GM18870 (cell line): Measurements from ENCODE around the gene YRDC.

Experiments used
- ATAC-seq: cut with Tn5 transposase; IDR thresholded peaks from one replicate; pipeline ENCODE4 v1.9.1; 2021; ENCODE audit warnings: moderate library complexity; ENCODE audit not compliant: unreplicated experiment

YRDC gene

GRCh38 chr1:37822906-37823815, 15.2 kb upstream of the YRDC start:
- no peak for ATAC-seq

GRCh38 chr1:37821481-37821880, 13.5 kb upstream of the YRDC start:
- no peak for ATAC-seq

- ATAC-seq, result no peak
Observed at GRCh38 chr1:37817481-37817880, 9.5 kb upstream of the YRDC start.

DNA sequence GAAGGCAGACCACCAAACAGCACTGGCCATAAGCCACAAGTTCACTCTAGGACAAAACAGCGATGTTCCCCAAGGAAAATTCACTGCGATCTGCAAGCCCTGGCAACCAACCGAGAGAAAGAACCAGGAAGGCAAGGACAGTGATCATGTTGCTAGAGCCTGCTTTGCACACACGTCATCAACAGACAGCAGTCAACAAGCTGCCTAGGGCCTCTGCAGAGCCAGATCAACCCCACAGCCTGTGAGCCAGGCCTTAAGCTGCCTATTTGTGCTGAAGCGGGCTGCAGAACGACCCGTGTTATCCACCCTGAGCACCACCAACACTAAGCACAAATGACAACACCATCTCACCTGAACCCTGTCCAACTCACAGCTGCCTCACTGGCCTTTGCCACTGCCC, 6.2 kb upstream of the YRDC start:
- no peak for ATAC-seq

GRCh38 chr1:37813529-37814145, 5.6 kb upstream of the YRDC start:
- no peak for ATAC-seq

GRCh38 chr1:37811027-37811655, 3.1 kb upstream of the YRDC start:
- no peak for ATAC-seq

GRCh38 chr1:37809942-37810341, 1.9 kb upstream of the YRDC start:
- no peak for ATAC-seq

GRCh38 chr1:37808369-37809319, 636 bp upstream of the YRDC start:
- peak; percentile 15 for ATAC-seq

DNA sequence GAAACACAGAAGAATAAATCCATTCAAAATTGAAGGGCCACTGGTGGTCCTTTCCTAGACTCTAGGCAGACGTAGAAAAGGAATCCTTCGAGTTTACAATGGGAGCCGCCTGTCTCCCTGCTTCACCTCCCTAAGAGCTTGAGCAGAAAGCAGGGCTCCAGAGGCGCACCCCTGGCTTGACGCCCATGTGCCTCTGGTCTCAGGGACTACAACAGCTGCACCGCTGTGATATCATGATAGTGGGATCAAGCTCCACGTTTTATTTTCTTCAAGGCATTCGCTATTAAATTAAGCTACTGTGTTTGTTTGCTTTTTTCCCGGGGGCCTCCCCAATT, 821 bp downstream of the YRDC start:
- no peak for ATAC-seq

DNA sequence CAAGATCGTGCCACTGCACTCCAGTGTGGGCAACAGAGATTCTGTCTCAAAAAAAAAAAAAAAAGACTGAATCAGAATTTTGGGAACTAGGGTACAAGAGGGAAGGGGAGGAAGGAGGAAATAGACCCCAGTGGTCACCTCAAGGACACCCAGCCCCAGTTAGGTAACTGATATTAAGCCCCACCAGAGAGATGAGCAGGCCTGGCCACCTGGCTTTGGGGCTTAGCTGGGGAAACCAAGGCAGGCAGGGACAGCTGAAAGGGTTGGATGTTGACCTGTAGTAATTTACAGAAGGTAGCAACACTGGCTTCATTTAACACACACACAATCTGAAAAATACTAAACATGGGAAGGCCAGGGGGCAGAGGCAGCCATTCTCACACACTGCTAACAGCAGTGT, 5.6 kb downstream of the YRDC start:
- ATAC-seq, result no peak

- ATAC-seq, result no peak
Observed at GRCh38 chr1:37797750-37798345, 10.2 kb downstream of the YRDC start.

DNA sequence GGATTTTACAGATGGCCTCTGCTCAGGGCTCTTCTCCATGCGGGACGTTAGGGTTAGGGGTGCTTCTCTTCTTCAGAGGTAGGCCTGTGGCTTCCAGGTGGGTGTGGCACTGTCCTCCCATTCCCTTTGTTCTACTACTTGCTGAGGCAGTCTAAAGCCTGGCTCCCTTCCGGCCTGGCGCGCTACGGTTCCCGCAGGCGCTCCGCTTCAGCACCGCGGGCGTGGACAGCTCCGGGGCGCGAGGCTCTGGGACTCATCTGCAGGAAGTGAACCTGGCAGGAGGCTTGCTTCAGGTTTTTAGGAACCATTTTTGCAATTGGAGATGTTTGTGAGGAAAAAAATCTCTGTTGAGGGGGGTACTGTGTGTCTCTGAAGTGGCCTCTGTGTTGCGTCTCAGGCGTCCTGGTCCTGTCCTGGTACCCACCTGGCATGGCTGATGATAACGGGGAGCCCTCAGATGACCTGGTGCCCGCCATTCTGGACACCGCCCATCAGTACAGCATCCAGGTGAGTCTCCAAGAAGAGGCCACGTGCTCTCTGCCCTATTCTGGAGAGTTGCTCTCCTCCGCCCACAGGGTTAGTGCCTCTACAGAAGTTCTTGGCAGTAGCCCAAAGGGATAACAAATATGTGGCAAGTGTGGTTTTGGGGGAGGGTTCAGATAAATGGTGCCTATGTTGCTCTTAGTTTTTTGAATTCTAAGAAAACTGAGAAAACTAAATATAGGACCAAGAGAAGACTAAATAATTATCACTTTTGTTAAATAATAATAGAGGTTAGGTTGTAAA, 12.5 kb downstream of the YRDC start:
- ATAC-seq, result no peak

- ATAC-seq, result no peak
Observed at GRCh38 chr1:37794372-37795339, 13.4 kb downstream of the YRDC start.

DNA sequence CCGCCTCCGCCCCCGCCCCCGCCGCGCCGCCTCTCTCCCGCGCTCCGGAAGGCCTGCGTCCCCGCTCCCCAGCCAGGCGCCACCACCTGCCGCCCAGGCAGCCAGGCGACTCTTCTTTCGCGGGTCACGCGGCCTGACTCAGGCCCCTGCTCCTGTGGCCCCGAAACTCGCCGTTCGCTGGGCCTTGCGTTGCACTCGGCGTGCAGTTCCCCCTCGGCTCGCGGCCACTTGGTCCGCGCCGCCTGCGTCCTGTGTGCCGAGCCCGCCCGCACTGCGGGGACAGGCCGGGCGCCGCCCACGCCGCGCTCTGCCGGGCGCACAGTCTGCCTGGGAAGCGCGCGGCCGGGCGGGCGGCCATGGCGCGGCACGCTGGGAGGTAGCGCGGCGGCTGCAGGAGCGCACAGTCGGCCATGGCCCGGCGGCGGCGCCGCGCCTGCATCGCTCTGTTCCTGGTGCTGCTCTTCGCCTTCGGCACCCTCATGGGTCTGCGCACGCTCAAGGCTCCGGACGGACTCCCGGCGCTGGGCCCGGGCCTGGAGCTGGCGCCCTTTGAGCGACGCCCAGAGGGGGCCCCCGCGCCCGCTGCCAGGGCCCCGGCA, 14.1 kb downstream of the YRDC start, which contains the start of gene MANEAL:
Gene MANEAL (plus strand): TSS at position 75 of the 599 bp plus-strand sequence. CDS start 336 bp downstream, at position 411.
- ATAC-seq, result no peak

- ATAC-seq, result no peak
Observed at GRCh38 chr1:37792943-37793686, 14.9 kb downstream of the YRDC start.

DNA sequence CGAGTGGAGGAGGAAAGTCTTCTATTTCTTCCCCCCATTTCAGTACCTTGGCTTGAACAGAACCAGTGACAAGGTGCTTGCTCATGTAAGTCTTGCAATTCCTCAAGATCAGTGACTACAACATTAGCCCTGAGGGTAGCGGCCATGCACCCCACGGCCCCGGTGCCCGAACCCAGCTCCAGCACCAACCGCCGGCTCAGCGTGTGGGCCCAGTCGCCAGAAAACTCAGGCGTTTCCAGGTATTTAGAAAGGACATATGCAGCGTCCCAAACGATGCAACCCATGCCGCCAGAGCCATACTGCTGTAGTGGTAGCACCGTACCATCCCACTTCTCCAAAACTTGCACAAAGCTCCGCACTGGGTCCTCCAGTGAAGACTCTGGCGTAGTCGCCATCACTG, 25.5 kb downstream of the YRDC start:
- no peak for ATAC-seq

DNA sequence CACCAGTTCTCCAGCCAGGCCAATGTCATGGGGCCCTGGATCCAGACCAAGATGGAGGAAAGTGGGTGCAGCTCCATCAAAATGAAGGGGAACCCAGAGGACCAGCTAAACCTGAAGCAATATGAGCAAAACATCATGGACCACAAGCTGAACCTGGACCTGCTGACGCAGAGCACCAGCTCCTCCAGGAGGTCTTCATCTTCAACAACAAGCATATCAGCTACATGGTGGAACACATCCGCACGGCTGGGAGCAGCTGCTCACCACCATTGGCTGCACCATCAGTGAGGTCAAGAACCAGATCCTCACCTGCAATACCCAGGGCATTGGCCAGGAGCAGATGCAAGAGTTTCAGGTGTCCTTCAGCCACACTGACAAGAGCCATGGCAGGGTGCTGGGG, 29.4 kb downstream of the YRDC start:
- ATAC-seq, result no peak
